Tibial nerve (tissue), 4 donors: ENCODE measurements around the gene SLC17A9.

Source experiments
- CTCF ChIP-seq, 5 experiments: fragments of 200-600 bp in 3 of 5; fragments of 450-650 bp in 2 of 5; sonication (generic) in 3 of 5; IDR thresholded peaks; one replicate each; pipeline ENCODE4 v1.5.1; 2016 to 2019; ENCODE audit warnings: antibody characterized with exemption in 5 of 5, mild to moderate bottlenecking in 3 of 5, moderate library complexity in 2 of 5
- EP300 ChIP-seq, 2 donors: sonication (generic); formaldehyde crosslinking; IDR thresholded peaks; one replicate each; pipeline ENCODE4 v1.6.1; 2017; ENCODE audit warnings: antibody characterized with exemption in 2 of 2, mild to moderate bottlenecking in 1 of 2
- POLR2A ChIP-seq, 2 donors: fragments of 450-650 bp; IDR thresholded peaks; one replicate each; pipeline ENCODE4 v1.6.1; 2017; ENCODE audit warnings: antibody characterized with exemption in 2 of 2, mild to moderate bottlenecking in 2 of 2, moderate library complexity in 2 of 2

- TF ChIP-seq POLR2A (IDR thresholded peaks at IDR 0.05) (no peak), CTCF (IDR thresholded peaks at IDR 0.05) (no peak), EP300 (IDR thresholded peaks at IDR 0.05) (no peak)
Observed at GRCh38 chr20:62962221-62962879, 9.8 kb downstream of the SLC17A9 start.
